Peyer's patch (tissue), 4 donors: ENCODE results near the gene DOCK1. TPM values are rescaled to one million over a fixed set of nuclear protein-coding genes. Genes with fewer than 3 reads are reported as not detected.

ENCODE experiments used
- DNase-seq, 3 donors: peaks; one replicate each; pipeline ENCODE4 v3.0.0-alpha.2; 2017 to 2019
- H3K27ac ChIP-seq, 4 donors: fragments of 200-600 bp; sonication (generic); one replicate each; pipeline ENCODE4 v1.5.1; 2016 to 2019
- H3K27me3 ChIP-seq, 2 donors: fragments of 200-600 bp; sonication (generic); one replicate each; pipeline ENCODE4 v1.5.1; 2019
- H3K36me3 ChIP-seq, 3 donors: fragments of 200-600 bp; sonication (generic); one replicate each; pipeline ENCODE4 v1.5.1; 2016 to 2019
- H3K4me1 ChIP-seq, 4 donors: fragments of 200-600 bp; sonication (generic); one replicate each; pipeline ENCODE4 v1.5.1; 2016 to 2019
- H3K4me3 ChIP-seq, 4 donors: fragments of 200-600 bp; sonication (generic); 1 replicate in 3 of 4; 2 replicates in 1 of 4; pipeline ENCODE4 v1.5.1; 2016 to 2019; ENCODE audit warnings: mild to moderate bottlenecking in 1 of 4
- H3K9me3 ChIP-seq, 4 donors: fragments of 200-600 bp; sonication (generic); one replicate each; pipeline ENCODE4 v1.5.1; 2016 to 2019; ENCODE audit warnings: mild to moderate bottlenecking in 1 of 4
- POLR2A ChIP-seq, 2 donors: fragments of 450-650 bp; IDR thresholded peaks; one replicate each; pipeline ENCODE4 v1.5.1; 2017; ENCODE audit warnings: antibody characterized with exemption in 2 of 2, mild to moderate bottlenecking in 2 of 2, moderate library complexity in 2 of 2
- total RNA-seq, 4 donors: library from RNA; depleted of rRNA; stranded (reverse); fragments of >200 nt; gene quantifications; one replicate each; pipeline ENCODE4 v1.1.0, GENCODE V29; 2016
- TF ChIP-seq, protein P1 (sequence below), 6 experiments: fragments of 450-650 bp in 4 of 6; fragments of 200-600 bp in 2 of 6; sonication (generic) in 1 of 6; IDR thresholded peaks; one replicate each; pipeline ENCODE4 v1.5.1; 2017 to 2019; ENCODE audit warnings: antibody characterized with exemption in 6 of 6, mild to moderate bottlenecking in 3 of 6, moderate library complexity in 1 of 6

DOCK1 gene
- total RNA-seq, 4 donors from 2014 or later: 42.0 to 117 (median 92.2) TPM

GRCh38 chr10:127146661-127147060, 241.4 kb downstream of the DOCK1 start:
- DNase-seq: no peak
- no peak overlapping the region for H3K4me3 ChIP-seq
- no peak for TF ChIP-seq POLR2A (IDR thresholded peaks at IDR 0.05)
- TF ChIP-seq, protein P1, sequence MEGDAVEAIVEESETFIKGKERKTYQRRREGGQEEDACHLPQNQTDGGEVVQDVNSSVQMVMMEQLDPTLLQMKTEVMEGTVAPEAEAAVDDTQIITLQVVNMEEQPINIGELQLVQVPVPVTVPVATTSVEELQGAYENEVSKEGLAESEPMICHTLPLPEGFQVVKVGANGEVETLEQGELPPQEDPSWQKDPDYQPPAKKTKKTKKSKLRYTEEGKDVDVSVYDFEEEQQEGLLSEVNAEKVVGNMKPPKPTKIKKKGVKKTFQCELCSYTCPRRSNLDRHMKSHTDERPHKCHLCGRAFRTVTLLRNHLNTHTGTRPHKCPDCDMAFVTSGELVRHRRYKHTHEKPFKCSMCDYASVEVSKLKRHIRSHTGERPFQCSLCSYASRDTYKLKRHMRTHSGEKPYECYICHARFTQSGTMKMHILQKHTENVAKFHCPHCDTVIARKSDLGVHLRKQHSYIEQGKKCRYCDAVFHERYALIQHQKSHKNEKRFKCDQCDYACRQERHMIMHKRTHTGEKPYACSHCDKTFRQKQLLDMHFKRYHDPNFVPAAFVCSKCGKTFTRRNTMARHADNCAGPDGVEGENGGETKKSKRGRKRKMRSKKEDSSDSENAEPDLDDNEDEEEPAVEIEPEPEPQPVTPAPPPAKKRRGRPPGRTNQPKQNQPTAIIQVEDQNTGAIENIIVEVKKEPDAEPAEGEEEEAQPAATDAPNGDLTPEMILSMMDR (IDR thresholded peaks at IDR 0.05): no peak
- no peaks in the 10 kb centered on the region for H3K4me1 ChIP-seq
- H3K27ac ChIP-seq: no peak overlapping the region
- H3K9me3 ChIP-seq: no peaks in the 10 kb centered on the region
- no peaks in the 10 kb centered on the region for H3K36me3 ChIP-seq
- H3K27me3 ChIP-seq: no peaks in the 10 kb centered on the region

- Histone ChIP-seq H3K27ac (no peak overlapping the region), H3K4me1 (no peaks in the 10 kb centered on the region), H3K27me3 (no peaks in the 10 kb centered on the region), H3K4me3 (no peak overlapping the region), H3K9me3 (no peaks in the 10 kb centered on the region), H3K36me3 (no peaks in the 10 kb centered on the region)
- no peak for DNase-seq
- TF ChIP-seq POLR2A (IDR thresholded peaks at IDR 0.05): no peak
- TF ChIP-seq, protein P1 (IDR thresholded peaks at IDR 0.05): no peak
These were observed 243.1 kb downstream of the DOCK1 start for GRCh38 chr10:127148066-127148932.

- TF ChIP-seq POLR2A (IDR thresholded peaks at IDR 0.05): no peak
- TF ChIP-seq, protein P1 (IDR thresholded peaks at IDR 0.05): no peak
- Histone ChIP-seq H3K4me3 (no peak overlapping the region), H3K9me3 (no peaks in the 10 kb centered on the region), H3K36me3 (no peaks in the 10 kb centered on the region), H3K27me3 (no peaks in the 10 kb centered on the region), H3K27ac (no peak overlapping the region), H3K4me1 (no peaks in the 10 kb centered on the region)
- DNase-seq: no peak
These were observed 243.6 kb downstream of the DOCK1 start for GRCh38 chr10:127148933-127149220.

DNA sequence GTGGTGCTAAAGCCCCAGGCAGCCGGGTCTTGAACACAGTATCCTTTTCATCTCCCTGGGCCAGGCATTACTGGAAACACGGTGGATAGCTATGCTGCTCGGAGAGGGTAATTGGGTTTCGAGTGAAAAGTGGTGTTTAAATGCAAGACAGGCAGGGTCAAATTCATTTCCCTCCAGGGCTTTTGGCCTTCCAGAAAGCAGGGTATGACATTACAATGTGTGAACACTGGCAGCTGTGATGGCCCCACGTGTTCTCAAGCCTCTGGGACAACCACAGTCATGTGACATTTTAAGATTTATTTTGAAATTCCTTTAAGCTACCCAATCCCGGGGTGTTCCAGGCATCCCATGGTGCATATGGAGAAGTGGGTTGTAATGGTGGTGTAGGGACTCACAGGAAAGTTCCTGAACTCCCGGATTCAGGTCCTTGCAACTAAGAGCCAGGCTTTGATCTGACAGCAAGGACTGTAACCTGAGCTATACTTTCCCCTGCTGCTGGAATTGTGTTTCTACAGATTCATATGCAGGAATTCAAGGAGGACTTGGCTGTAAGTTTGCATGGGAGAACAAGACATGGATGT, 244.4 kb downstream of the DOCK1 start:
- H3K9me3 ChIP-seq: no peaks in the 10 kb centered on the region
- no peaks in the 10 kb centered on the region for H3K27me3 ChIP-seq
- no peak for DNase-seq
- TF ChIP-seq, protein P1 (IDR thresholded peaks at IDR 0.05): no peak
- H3K4me3 ChIP-seq: no peak overlapping the region
- H3K4me1 ChIP-seq: no peaks in the 10 kb centered on the region
- no peaks in the 10 kb centered on the region for H3K36me3 ChIP-seq
- no peak overlapping the region for H3K27ac ChIP-seq

GRCh38 chr10:127150136-127150535, 244.9 kb downstream of the DOCK1 start:
- Histone ChIP-seq H3K4me3 (no peak overlapping the region), H3K27ac (no peak overlapping the region), H3K4me1 (no peaks in the 10 kb centered on the region), H3K27me3 (no peaks in the 10 kb centered on the region), H3K9me3 (no peaks in the 10 kb centered on the region), H3K36me3 (no peaks in the 10 kb centered on the region)
- no peak for DNase-seq
- TF ChIP-seq, protein P1 (IDR thresholded peaks at IDR 0.05): no peak
- no peak for TF ChIP-seq POLR2A (IDR thresholded peaks at IDR 0.05)
